Choroid plexus epithelial cell (primary cell): ENCODE data around the gene ARHGEF33.

Experiments
- DNase-seq: peaks from one replicate; pipeline ENCODE4 v3.0.0-alpha.2; 2010; ENCODE audit warnings: low read depth
- H3K4me3 ChIP-seq: 2 replicates; pipeline ENCODE4 v1.5.1; 2011; ENCODE audit warnings: low read depth, mild to moderate bottlenecking, control low read depth, low read length, moderate library complexity
- CTCF ChIP-seq: conservative IDR thresholded peaks from 2 replicates; pipeline ENCODE4 v1.5.1; 2011; ENCODE audit warnings: low read depth, mild to moderate bottlenecking, control low read depth, inconsistent platforms, low read length, moderate library complexity

The ARHGEF33 gene

DNA sequence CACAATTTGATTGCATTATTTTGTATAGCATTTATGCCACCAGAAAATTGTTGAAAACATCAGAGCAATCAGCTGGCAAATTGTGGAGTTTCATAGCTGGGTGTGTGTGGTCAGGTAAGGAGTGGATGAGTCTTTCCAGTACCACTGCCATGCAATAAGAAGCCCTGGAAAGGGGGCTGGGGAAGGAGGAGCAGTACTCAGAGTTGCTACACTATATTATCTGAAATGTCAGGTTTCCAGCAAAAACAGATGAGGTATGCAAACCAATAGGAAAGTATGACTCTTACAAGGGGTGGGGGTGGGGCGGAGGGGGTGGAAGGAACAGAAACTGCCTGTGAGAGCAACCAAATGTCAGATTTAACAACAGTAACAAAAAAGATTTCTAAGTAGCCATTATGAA is 119.0 kb downstream of the ARHGEF33 start:
- H3K4me3 ChIP-seq = no peak overlapping the region
- peak; percentile 69 for DNase-seq
- TF ChIP-seq CTCF = no peak

DNA sequence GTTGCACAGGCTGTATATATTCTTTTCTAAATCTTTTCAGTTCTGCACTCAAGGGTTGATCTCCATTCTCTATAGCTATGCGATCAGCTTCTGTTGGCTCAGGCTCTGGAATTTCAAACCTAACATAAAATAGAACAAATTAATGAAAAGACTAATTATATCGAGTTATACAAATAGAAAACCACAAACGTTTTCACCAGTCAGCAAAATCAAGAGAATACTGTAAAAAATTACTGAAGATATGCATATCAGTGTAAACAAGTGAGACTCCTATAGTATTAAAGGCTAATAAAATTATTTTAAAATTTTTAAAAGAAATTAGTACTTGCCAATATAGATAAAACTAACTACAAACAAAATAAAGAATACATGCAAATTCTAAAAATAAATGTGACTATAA is 124.2 kb downstream of the ARHGEF33 start:
- DNase-seq = no peak
- H3K4me3 ChIP-seq = no peak overlapping the region
- no peak for TF ChIP-seq CTCF

DNA sequence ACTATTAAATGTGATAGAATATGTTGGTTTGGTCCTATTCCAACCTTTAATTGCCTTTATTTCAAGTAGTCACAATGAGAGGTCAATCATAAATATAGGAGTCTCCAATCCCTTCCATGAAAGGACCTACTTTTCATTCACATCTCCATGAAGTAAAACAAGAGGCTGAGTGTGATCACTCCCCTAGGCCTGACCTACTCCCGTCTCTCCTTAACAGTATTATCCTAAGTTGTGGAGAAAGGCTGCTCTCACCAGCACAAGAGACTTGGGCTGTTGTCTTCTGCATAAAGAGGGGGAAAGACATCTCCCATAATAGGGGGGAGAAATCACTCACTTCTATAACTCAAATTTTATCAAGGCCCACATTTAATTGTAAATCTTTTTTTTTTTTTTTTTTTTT is 125.7 kb downstream of the ARHGEF33 start:
- TF ChIP-seq CTCF = no peak
- DNase-seq = no peak
- no peak overlapping the region for H3K4me3 ChIP-seq

GRCh38 chr2:39017334-39017733 is 127.7 kb downstream of the ARHGEF33 start:
- no peak overlapping the region for H3K4me3 ChIP-seq
- TF ChIP-seq CTCF = no peak
- DNase-seq = no peak

DNA sequence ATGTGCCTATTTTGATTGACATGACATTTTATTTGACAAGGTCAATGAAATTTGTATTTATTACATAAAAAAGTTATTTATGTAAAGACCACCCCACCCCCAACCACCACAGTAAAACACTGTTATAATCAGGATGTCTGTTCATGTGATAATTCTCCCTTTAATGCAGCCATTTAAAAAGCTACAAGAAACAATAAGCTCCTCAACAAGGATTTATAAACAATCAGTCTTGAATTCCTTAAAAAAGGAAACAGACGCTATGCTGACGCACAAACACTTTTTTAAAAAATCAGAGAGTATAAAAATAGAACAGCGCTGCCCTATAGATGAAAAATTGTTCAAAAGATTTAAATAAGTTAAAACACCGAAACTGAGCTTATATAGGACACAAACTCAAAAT is 129.0 kb downstream of the ARHGEF33 start:
- DNase-seq = no peak
- TF ChIP-seq CTCF = no peak
- no peak overlapping the region for H3K4me3 ChIP-seq

DNA sequence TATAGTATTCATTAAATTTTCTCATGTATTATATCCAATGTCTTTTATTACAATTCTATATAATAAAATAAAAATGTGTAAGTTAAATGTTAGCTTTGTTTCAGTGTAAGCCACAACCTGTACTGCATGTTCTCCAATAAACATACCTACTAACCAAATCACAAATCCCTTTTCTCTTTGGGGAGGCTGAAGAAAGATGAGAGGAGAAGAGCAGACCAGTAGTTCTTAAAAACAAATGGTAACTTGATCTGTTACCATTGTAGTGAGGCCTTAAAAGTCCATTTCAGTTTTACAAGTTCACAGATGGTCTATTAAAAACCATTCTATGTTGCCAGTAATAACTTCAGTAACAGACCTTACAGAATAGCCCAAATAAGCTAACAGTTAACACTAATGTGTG is 130.7 kb downstream of the ARHGEF33 start:
- no peak for TF ChIP-seq CTCF
- no peak overlapping the region for H3K4me3 ChIP-seq
- DNase-seq = no peak

DNA sequence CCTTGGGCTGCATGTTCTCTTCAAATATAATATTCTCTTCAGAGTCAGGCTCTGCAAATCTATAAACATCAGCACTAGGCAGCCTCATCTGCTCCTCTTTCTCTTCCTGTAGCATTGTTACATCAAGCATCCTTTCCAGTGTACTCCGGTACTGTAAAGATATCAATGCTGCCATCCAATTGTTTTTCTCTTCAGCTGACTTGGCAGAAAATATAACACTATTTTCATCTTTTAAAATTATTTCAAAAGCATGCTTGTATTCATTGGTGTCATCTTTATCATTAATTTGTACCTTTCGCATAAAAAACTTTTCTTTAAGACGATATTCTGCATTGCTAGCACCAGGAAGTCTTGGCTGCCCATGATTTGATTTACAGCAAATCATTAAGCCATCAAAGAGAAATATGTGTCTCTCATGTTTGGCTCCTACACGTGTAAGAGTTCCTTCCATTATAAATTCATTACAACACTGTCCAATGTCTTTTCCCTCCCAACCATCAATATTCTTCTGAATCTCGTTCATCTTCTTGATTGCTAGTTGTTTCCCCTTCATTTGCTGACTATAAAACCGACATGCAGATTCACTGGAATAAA is 133.1 kb downstream of the ARHGEF33 start:
- TF ChIP-seq CTCF = no peak
- H3K4me3 ChIP-seq = no peak overlapping the region
- DNase-seq = no peak
